Activated B cell treated with CpG ODN at 0.5 μM for 24 hours (primary cell): Measurements from ENCODE around the gene IL20. TPM values are rescaled to one million over a fixed set of nuclear protein-coding genes. Genes with fewer than 3 reads are reported as not detected.

Source experiments
- ATAC-seq: fragments of 200-7000 bp; cut with Tn5 transposase; one replicate; pipeline ENCODE4 v1.10.0; 2021; ENCODE audit warnings: low read depth, mild to moderate bottlenecking, moderate library complexity
- CTCF ChIA-PET: fragments of 350-600 bp; sonication (Branson Sonifier 250); formaldehyde crosslinking; loops from one replicate; lab custom pipeline; 2021; ENCODE audit warnings: antibody characterized with exemption; lab: Charles Lee
- POLR2A ChIA-PET: fragments of 350-600 bp; sonication (Branson Sonifier 250); formaldehyde crosslinking; loops from one replicate; lab custom pipeline; 2021; ENCODE audit warnings: antibody characterized with exemption; lab: Charles Lee
- DNase-seq: peaks from one replicate; pipeline ENCODE4 v3.0.0; 2022
- H3K27ac Mint-ChIP-seq: one replicate; pipeline ENCODE4 v1.8.0; 2020; ENCODE audit warnings: mixed read lengths
- H3K27me3 Mint-ChIP-seq: one replicate; pipeline ENCODE4 v1.8.0; 2021; ENCODE audit warnings: mixed read lengths
- H3K36me3 Mint-ChIP-seq: one replicate; pipeline ENCODE4 v1.8.0; 2021; ENCODE audit warnings: low read depth, mixed read lengths
- H3K4me1 Mint-ChIP-seq: one replicate; pipeline ENCODE4 v1.8.0; 2021; ENCODE audit warnings: mixed read lengths
- H3K4me3 Mint-ChIP-seq: one replicate; pipeline ENCODE4 v1.8.0; 2020; ENCODE audit warnings: mild to moderate bottlenecking, mixed read lengths
- H3K9me3 Mint-ChIP-seq: one replicate; pipeline ENCODE4 v1.8.0; 2020; ENCODE audit warnings: mixed read lengths
- CTCF ChIP-seq: fragments of 200-600 bp; IDR thresholded peaks from one replicate; pipeline ENCODE4 v1.8.0; 2022; ENCODE audit warnings: antibody characterized with exemption, mild to moderate bottlenecking
- intact Hi-C: fragments of 100-400 bp; cut with micrococcal nuclease; formaldehyde crosslinking; loops from one replicate; pipeline ENCODE4 v1.15.1; 2024
- total RNA-seq: library from RNA; stranded (reverse); gene quantifications from 2 replicates; pipeline ENCODE4 v1.2.3, GENCODE V29; 2022

The IL20 gene
- total RNA-seq, 1 donor from 2014 or later: not detected

GRCh38 chr1:206854401-206855129 is 10.9 kb upstream of the IL20 start:
- no peak for DNase-seq
- H3K36me3 Mint-ChIP-seq: no peaks in the 10 kb centered on the region
- H3K9me3 Mint-ChIP-seq: peaks cover 3% of the 10 kb centered on the region
- intact Hi-C loops: loop anchor here (5.0 kb wide), 1 partner anchor 217 kb away; the partner anchor contains the start of gene DYRK3
- H3K4me1 Mint-ChIP-seq: peaks cover 6% of the 10 kb centered on the region
- H3K27ac Mint-ChIP-seq: no peak overlapping the region
- peaks cover 2% of the 10 kb centered on the region for H3K27me3 Mint-ChIP-seq
- TF ChIP-seq CTCF: no peak
- no peak overlapping the region for H3K4me3 Mint-ChIP-seq
- POLR2A ChIA-PET: interaction anchor here (0.6 kb wide), 1 partner anchor 85 kb away, joined by 4 read pairs; no protein-coding TSS in a partner anchor
- ATAC-seq: no peak
- CTCF ChIA-PET: no interaction called here

GRCh38 chr1:206855859-206856258 is 9.6 kb upstream of the IL20 start:
- ATAC-seq (no peak), DNase-seq (no peak)
- Mint-ChIP-seq H3K27ac (no peak overlapping the region), H3K9me3 (peaks cover 3% of the 10 kb centered on the region), H3K36me3 (no peaks in the 10 kb centered on the region), H3K27me3 (peaks cover 6% of the 10 kb centered on the region), H3K4me1 (peaks cover 6% of the 10 kb centered on the region), H3K4me3 (no peak overlapping the region)
- ChIA-PET CTCF (interaction anchor here (0.6 to 3.5 kb wide), 7 partner anchors 9 to 127 kb away, joined by 3 to 23 read pairs (median 10); partner anchors contain the start of gene IL20), POLR2A (no interaction called here)
- TF ChIP-seq CTCF: no peak
- intact Hi-C loops: loop anchor here (1.0 to 5.0 kb wide), 6 partner anchors 57 to 219 kb away; partner anchors contain the start of gene DYRK3

- ChIA-PET POLR2A (no interaction called here), CTCF (interaction anchor here (0.6 to 3.5 kb wide), 11 partner anchors 8 to 126 kb away, joined by 3 to 23 read pairs (median 6); partner anchors contain the start of gene IL20)
- TF ChIP-seq CTCF: no peak
- Mint-ChIP-seq H3K9me3 (peaks cover 3% of the 10 kb centered on the region), H3K36me3 (no peaks in the 10 kb centered on the region), H3K4me3 (no peak overlapping the region), H3K27ac (no peak overlapping the region), H3K4me1 (peaks cover 6% of the 10 kb centered on the region), H3K27me3 (peaks cover 12% of the 10 kb centered on the region)
- ATAC-seq (peak; percentile 78), DNase-seq (no peak)
- intact Hi-C loops: loop anchor here (1.0 to 5.0 kb wide), 6 partner anchors 56 to 220 kb away; partner anchors contain the start of gene DYRK3
These were observed 8.6 kb upstream of the IL20 start for GRCh38 chr1:206856674-206857464.

- intact Hi-C loops: loop anchor here (5.0 kb wide), 1 partner anchor 222 kb away; the partner anchor contains the start of gene DYRK3
These were observed 6.3 kb upstream of the IL20 start for GRCh38 chr1:206859082-206859521.

More at GRCh38 chr1:206859082-206859521, 6.3 kb upstream of the IL20 start:
- DNase-seq (no peak), ATAC-seq (no peak)
- CTCF ChIA-PET: interaction anchor here (1.0 to 1.6 kb wide), 3 partner anchors 52 to 123 kb away, joined by 3 to 4 read pairs (median 3); no protein-coding TSS in a partner anchor
- H3K4me3 Mint-ChIP-seq: no peak overlapping the region
- peaks cover 6% of the 10 kb centered on the region for H3K4me1 Mint-ChIP-seq
- H3K27me3 Mint-ChIP-seq: peaks cover 20% of the 10 kb centered on the region
- H3K27ac Mint-ChIP-seq: no peak overlapping the region
- H3K36me3 Mint-ChIP-seq: no peaks in the 10 kb centered on the region
- no peak for TF ChIP-seq CTCF
- H3K9me3 Mint-ChIP-seq: no peaks in the 10 kb centered on the region
- POLR2A ChIA-PET: interaction anchor here (0.6 kb wide), 1 partner anchor 30 kb away, joined by 6 read pairs; no protein-coding TSS in a partner anchor
